ENCODE measurements around the gene TBP.
A peak's percentile ranks its signal among the peaks of the same experiment; 100 is the strongest.

Gene TBP

GRCh38 chr6:170554796-170555137 is 598 bp downstream of the TBP start:
- no peak for DNase-seq (ENCODE audit: low spot score)
- TF ChIP-seq CTCF (IDR thresholded peaks at IDR 0.05), result no peak
- Histone ChIP-seq H3K27ac (peak overlapping the region; percentile 95 to 96), H3K4me3 (peak overlapping the region; percentile 94)

- no peak for TF ChIP-seq CTCF (IDR thresholded peaks at IDR 0.05)
- Histone ChIP-seq H3K27ac (no peak overlapping the region), H3K4me3 (peak overlapping the region; percentile 94)
- DNase-seq (ENCODE audit: low spot score), result no peak
Observed at GRCh38 chr6:170555305-170555704, 1.1 kb downstream of the TBP start.

GRCh38 chr6:170561555-170561954 is 7.4 kb downstream of the TBP start:
- no peak overlapping the region for H3K27ac ChIP-seq
- no peak for DNase-seq (ENCODE audit: low spot score)
- TF ChIP-seq CTCF (IDR thresholded peaks at IDR 0.05), result no peak
- H3K4me3 ChIP-seq, result no peak overlapping the region

- no peak for TF ChIP-seq CTCF (IDR thresholded peaks at IDR 0.05)
- no peak overlapping the region for H3K4me3 ChIP-seq
Observed at GRCh38 chr6:170564936-170565530, 10.9 kb downstream of the TBP start.

DNA sequence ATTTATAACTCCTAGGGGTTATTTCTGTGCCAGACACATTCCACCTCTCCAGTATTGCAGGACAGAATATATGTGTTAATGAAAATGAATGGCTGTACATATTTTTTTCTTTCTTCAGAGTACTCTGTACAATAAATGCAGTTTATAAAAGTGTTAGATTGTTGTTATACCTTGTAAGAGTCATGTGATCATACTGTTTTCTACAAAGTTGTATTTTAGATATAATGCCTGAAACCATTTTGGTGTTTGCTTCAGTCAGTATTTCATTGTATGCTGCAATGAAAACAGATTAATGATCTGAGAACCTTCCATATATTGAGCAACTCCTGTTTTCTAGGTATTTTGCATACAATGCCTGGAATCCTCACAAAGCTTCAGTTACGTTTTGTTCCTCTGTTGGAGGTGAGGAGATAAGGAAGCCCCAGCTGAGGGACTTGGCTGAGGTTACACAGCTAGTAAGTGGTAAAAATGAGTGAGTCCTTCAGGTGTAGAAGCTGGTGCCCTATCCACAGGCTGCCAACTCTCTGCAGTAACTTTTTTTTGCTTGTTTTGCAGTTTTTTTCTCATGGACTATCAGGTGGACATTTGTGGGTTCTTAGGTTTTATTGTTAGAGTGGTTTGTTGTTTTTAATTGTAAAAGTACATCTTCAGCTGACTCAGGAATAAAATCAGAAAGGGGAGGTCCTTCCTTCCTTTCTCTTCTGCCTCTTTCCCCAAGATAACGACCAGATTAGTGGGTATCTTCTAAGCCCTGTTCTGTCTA is 18.7 kb downstream of the TBP start:
- no peak for DNase-seq (ENCODE audit: low spot score)

More at GRCh38 chr6:170564936-170565530, 10.9 kb downstream of the TBP start:
- no peak overlapping the region for H3K27ac ChIP-seq
- DNase-seq (ENCODE audit: low spot score), result no peak

DNA sequence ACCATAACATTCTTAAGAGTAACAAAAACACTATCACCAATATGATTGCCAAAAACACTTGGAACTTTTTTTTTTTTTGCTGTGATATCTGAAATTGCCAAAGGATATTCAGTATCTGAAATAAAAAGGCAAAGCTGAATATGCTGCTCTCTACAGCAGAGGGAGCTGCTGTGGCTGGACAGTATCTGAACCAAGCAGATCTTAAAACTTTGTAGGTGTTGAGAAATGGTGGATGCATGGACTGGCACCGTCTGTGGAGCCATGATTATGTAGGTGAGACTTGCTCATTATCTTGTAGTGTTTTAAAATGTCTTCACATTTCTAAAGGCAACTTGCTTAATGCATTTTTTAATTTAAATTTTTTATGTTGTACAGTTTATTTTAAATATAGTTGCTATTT is 21.1 kb downstream of the TBP start:
- H3K4me3 ChIP-seq, result no peak overlapping the region
- TF ChIP-seq CTCF (IDR thresholded peaks at IDR 0.05), result no peak
- no peak for DNase-seq (ENCODE audit: low spot score)
- H3K27ac ChIP-seq, result no peak overlapping the region

More for the DNA sequence above, 18.7 kb downstream of the TBP start:
- TF ChIP-seq CTCF (IDR thresholded peaks at IDR 0.05), result no peak
- Histone ChIP-seq H3K4me3 (no peak overlapping the region), H3K27ac (no peak overlapping the region)

- DNase-seq (ENCODE audit: low spot score), result no peak
- Histone ChIP-seq H3K27ac (no peak overlapping the region), H3K4me3 (no peak overlapping the region)
- no peak for TF ChIP-seq CTCF (IDR thresholded peaks at IDR 0.05)
Observed at GRCh38 chr6:170578909-170579308, 24.7 kb downstream of the TBP start.

Data from coronary artery (tissue), 2 donors.